ENCODE measurements around the gene PEBP1. TPM values are rescaled to one million over a fixed set of nuclear protein-coding genes. Genes with fewer than 3 reads are reported as not detected.

PEBP1 gene
- 268 and 269 TPM in 2 replicates for total RNA-seq

DNA sequence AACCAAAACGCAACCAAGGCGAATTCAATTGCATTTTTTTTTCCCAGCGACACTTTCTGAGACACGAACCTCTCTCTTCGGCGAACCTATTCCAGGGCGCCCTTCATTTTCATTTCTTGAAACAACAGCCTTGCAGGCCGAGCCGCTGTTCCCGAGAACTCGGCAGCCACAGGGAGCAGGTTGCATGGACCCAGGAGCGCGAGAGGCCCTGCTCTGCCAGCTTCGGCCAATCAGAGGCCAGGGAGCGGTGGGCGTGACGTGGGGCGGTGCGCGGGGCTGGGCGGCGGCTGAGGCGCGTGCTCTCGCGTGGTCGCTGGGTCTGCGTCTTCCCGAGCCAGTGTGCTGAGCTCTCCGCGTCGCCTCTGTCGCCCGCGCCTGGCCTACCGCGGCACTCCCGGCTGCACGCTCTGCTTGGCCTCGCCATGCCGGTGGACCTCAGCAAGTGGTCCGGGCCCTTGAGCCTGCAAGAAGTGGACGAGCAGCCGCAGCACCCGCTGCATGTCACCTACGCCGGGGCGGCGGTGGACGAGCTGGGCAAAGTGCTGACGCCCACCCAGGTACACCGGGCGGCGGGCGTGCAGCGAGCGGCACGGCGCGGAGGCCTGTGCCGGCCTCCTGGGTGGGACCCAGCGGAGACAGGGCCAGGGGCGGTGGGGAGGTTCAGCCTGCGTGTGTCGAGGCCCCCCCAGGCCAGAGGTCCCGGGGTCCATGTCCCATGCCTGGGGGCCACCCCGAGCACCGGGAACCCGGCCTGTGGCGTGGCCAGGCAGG, at the start of gene PEBP1:
PEBP1 (plus strand) TSS at position 337 of the 771 bp plus-strand sequence; CDS start at position 423, 86 bp downstream.

DNA sequence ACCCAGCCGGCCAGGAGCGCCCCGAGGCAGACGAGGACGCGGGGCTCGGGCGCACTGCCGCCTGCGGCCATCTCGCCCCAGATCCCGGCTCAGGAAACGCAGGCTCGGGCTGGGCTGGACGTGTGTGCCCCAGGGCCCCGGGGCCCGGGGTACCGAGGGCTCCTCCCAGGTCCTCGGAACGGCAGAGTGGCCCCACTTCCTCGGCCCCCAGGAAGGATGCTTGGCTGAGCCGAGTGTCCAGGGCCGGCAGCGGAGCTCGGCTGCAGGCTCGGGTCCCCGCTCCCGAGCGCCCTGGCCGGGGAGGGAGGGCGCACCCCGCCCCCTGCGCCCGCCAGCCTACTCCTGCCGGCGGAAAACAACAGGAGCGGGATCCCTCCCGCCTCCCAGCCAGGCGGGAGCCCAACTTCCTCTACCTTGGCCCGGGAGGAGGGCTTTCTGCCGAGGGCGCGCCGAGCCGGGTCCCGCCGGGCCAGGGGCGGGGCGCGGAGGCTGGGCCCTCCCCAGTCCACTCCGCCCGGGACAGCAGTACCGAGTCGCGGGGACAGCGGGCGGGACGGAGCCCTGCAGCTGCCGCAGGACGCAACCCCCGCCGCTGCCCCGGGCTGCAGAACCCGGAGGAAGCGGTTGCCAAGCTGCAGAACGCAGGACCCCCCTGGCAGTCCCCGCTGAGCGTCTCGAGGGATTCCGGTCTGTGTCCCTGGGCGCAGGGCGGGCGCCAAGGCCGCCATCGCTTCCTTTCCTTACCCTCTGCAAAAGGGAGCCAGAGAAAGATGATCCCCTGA, 32.1 kb upstream of the PEBP1 start, which contains the start of gene VSIG10:
VSIG10 (minus strand) TSS at position 411 of the 782 bp plus-strand sequence; CDS start at position 71, 340 bp downstream.

Other genes starting within 250 kb of the PEBP1 start
- under 0.01 TPM in 1 of 2 replicates, not detected in the other for gene KSR2, start 167.1 kb upstream of the PEBP1 start, total RNA-seq
- gene RFC5, start 119.4 kb upstream of the PEBP1 start, total RNA-seq: 10.7 and 16.4 TPM in 2 replicates
- gene WSB2, start 74.9 kb upstream of the PEBP1 start, total RNA-seq: 337 and 405 TPM in 2 replicates
- gene VSIG10, start 32.1 kb upstream of the PEBP1 start, total RNA-seq: 21.1 and 24.6 TPM in 2 replicates
- gene TAOK3, start 236.8 kb downstream of the PEBP1 start, total RNA-seq: 41.9 and 43.6 TPM in 2 replicates
- gene SUDS3, start 240.4 kb downstream of the PEBP1 start, total RNA-seq: 29.9 and 32.1 TPM in 2 replicates

All from aortic smooth muscle cell (primary cell).